Endothelial cell (in vitro differentiated cells): ENCODE measurements around the gene AAGAB. TPM values are rescaled to one million over a fixed set of nuclear protein-coding genes. Genes with fewer than 3 reads are reported as not detected.

Experiments used
- DNase-seq: peaks from one replicate; pipeline ENCODE4 v3.0.0; 2021; ENCODE audit warnings: low spot score
- H3K27ac Mint-ChIP-seq: one replicate; pipeline ENCODE4 v1.8.0; 2021; ENCODE audit warnings: mixed read lengths, inconsistent platforms; ENCODE audit not compliant: unreplicated experiment
- H3K27me3 Mint-ChIP-seq: one replicate; pipeline ENCODE4 v1.8.0; 2021; ENCODE audit warnings: mild to moderate bottlenecking, moderate library complexity, mixed read lengths, inconsistent platforms; ENCODE audit not compliant: unreplicated experiment
- H3K36me3 Mint-ChIP-seq: one replicate; pipeline ENCODE4 v1.8.0; 2021; ENCODE audit warnings: mild to moderate bottlenecking, low read depth, mixed read lengths, inconsistent platforms; ENCODE audit not compliant: unreplicated experiment
- H3K4me1 Mint-ChIP-seq: one replicate; pipeline ENCODE4 v1.8.0; 2021; ENCODE audit warnings: mild to moderate bottlenecking, mixed read lengths, inconsistent platforms; ENCODE audit not compliant: unreplicated experiment
- H3K4me3 Mint-ChIP-seq: one replicate; pipeline ENCODE4 v1.8.0; 2021; ENCODE audit warnings: mild to moderate bottlenecking, mixed read lengths, inconsistent platforms; ENCODE audit not compliant: unreplicated experiment
- H3K9me3 Mint-ChIP-seq: one replicate; pipeline ENCODE4 v1.8.0; 2021; ENCODE audit warnings: mixed read lengths, inconsistent platforms; ENCODE audit not compliant: unreplicated experiment
- total RNA-seq: library from RNA; stranded (reverse); fragmentation: NEBNext Ultra II Directional; extraction: Animal tissue kit (Norgen Biotek cat#: 25700); gene quantifications from one replicate; pipeline ENCODE4 v1.2.1, GENCODE V29; 2021; ENCODE audit not compliant: unreplicated experiment
- TF ChIP-seq, protein P1 (sequence below): fragments of 200-600 bp; sonication (generic); IDR thresholded peaks from one replicate; pipeline ENCODE4 v1.5.0; 2021; ENCODE audit warnings: antibody characterized with exemption; ENCODE audit not compliant: unreplicated experiment

Gene AAGAB
- total RNA-seq, 1 donor from 2014 or later: 40.6 TPM

DNA sequence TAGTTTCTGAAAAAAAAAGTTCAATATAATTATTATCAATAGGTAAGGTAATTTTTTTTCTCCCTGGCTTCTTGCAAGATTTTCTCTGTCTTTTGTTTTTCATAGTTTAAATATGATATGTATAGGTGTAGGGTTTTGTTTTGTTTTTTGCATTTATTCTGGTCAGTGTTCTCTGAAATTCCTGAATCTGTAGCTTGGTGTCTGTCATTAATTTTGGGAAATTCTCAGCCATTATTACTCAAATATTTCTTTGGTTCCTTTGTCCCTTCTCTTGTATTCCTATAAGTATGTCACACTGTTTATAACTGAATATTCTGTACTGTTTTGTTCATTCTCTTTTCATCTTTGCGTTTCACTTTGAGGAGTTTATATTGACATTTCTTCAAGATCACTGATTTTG, 22.2 kb upstream of the AAGAB start:
- TF ChIP-seq, protein P1, sequence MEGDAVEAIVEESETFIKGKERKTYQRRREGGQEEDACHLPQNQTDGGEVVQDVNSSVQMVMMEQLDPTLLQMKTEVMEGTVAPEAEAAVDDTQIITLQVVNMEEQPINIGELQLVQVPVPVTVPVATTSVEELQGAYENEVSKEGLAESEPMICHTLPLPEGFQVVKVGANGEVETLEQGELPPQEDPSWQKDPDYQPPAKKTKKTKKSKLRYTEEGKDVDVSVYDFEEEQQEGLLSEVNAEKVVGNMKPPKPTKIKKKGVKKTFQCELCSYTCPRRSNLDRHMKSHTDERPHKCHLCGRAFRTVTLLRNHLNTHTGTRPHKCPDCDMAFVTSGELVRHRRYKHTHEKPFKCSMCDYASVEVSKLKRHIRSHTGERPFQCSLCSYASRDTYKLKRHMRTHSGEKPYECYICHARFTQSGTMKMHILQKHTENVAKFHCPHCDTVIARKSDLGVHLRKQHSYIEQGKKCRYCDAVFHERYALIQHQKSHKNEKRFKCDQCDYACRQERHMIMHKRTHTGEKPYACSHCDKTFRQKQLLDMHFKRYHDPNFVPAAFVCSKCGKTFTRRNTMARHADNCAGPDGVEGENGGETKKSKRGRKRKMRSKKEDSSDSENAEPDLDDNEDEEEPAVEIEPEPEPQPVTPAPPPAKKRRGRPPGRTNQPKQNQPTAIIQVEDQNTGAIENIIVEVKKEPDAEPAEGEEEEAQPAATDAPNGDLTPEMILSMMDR: no peak

DNA sequence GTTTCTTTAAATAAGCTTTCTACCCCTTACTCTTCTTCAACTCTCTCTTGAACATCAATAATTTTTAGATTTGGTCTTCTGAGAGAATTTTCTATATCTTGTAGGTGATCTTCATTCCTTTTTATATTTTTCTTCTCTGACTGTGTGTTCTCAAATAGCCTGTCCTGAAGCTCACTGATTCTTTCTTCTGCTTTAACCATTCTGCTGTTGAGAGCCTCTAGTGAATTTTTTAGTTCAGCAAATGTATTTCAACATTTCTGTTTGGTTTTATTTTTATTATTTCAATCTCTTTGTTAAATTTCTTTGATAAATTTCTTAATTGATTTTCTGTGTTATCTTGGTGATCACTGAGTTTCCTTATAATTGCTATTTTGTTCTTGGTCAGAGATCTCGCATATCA, 19.8 kb upstream of the AAGAB start:
- Mint-ChIP-seq H3K36me3 (no peaks in the 10 kb centered on the region), H3K27ac (no peak overlapping the region), H3K9me3 (no peaks in the 10 kb centered on the region), H3K4me1 (no peaks in the 10 kb centered on the region), H3K27me3 (no peaks in the 10 kb centered on the region), H3K4me3 (no peak overlapping the region)
- TF ChIP-seq, protein P1: no peak
- no peak for DNase-seq

More for the DNA sequence above, 22.2 kb upstream of the AAGAB start:
- Mint-ChIP-seq H3K4me1 (no peaks in the 10 kb centered on the region), H3K27ac (no peak overlapping the region), H3K9me3 (no peaks in the 10 kb centered on the region), H3K4me3 (no peak overlapping the region), H3K27me3 (no peaks in the 10 kb centered on the region), H3K36me3 (no peaks in the 10 kb centered on the region)
- no peak for DNase-seq

DNA sequence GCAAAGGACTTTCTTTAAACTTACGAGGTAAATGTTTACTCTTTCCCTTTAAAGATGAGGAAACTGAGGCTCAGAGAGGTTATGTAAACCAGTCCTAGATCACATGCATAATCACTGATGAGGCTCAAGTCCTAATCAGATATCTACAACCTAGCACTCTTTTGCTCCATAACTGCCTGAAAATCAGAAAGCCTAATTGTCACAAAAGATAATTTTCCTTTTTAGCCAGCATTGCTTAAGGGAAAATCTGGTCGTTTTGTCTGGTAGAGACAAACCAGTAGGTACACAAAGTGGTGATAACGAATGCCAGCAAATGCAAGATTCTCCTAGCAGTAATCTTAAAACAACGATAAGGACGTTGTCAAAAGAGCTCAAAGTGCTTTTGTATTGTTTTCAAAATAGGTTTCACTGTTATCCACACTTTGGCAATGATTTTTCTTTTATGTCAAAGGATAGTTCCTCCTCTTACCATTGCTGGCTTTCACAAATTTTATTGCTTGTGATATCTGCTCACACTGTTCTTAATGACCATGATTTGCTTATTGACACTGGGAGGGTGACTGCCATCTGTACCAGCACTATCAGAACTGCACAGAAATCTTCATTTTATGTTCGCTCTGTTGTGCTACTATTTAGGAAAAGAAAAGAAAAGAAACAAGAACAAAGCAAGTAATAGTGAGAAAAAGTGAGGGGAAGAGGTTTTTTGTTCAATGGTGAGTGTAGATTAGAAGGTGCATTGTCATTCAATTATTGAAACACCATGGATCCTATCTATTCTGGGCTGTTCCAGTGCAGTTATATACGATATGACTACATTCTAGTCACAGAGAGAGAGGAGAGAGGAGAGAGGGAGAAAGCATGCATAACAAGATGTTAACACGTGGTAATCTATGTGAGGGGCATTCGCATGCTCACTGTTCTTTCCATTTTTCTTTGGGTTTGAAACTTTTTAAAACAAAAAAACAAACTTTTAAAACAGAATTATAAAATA, 13.8 kb upstream of the AAGAB start:
- no peak overlapping the region for H3K27ac Mint-ChIP-seq
- no peak for DNase-seq
- no peaks in the 10 kb centered on the region for H3K9me3 Mint-ChIP-seq
- H3K4me3 Mint-ChIP-seq: no peak overlapping the region
- no peaks in the 10 kb centered on the region for H3K4me1 Mint-ChIP-seq
- H3K36me3 Mint-ChIP-seq: no peaks in the 10 kb centered on the region
- TF ChIP-seq, protein P1: no peak
- no peaks in the 10 kb centered on the region for H3K27me3 Mint-ChIP-seq

DNA sequence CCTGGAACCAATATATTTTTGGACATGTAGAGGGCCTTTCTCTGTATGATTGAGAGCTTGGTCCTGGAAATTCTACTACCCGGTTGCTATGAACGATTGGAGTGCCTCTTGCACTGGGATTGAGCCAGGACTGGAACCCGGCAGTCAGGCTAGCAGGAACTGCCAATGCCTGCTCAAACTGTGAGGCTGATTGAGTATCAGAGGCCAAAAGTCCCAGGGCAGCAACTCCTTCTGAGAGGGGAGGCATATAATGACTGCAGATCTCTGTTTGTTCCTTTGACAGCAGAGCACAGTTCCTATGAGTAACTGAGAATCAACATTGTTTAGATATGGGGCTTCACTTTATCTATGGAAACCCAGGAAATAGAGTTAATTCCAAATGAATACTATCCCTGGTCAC, 13.0 kb upstream of the AAGAB start:
- Mint-ChIP-seq H3K27me3 (no peaks in the 10 kb centered on the region), H3K36me3 (no peaks in the 10 kb centered on the region), H3K27ac (no peak overlapping the region), H3K9me3 (no peaks in the 10 kb centered on the region), H3K4me1 (no peaks in the 10 kb centered on the region), H3K4me3 (no peak overlapping the region)
- DNase-seq: no peak
- TF ChIP-seq, protein P1: no peak

DNA sequence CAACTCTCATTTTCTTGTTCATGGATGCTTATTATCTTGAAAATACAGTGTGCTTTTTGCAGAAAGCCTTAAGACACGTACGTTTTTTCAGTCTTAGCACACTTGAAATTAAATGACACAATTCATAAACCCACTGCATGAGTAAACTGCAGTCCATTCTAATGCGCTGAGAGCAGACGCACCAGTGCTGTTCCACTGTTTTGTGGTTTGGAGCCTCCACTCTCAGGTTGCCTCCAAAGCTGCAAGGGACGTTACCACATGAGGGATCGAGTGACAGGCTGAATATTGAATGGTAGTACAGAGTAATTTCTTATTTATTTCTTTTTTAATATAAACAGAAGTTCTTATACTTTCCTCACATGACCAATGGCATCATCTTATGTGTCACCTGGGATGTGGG, 12.4 kb upstream of the AAGAB start:
- Mint-ChIP-seq H3K27me3 (no peaks in the 10 kb centered on the region), H3K27ac (no peak overlapping the region), H3K4me1 (no peaks in the 10 kb centered on the region), H3K4me3 (no peak overlapping the region), H3K9me3 (no peaks in the 10 kb centered on the region), H3K36me3 (no peaks in the 10 kb centered on the region)
- TF ChIP-seq, protein P1: no peak
- DNase-seq: no peak
